Endodermal cell (in vitro differentiated cells): ENCODE results near the gene LAMP1. TPM values are rescaled to one million over a fixed set of nuclear protein-coding genes. Genes with fewer than 3 reads are reported as not detected.
A peak's percentile ranks its signal among the peaks of the same experiment; 100 is the strongest.

ENCODE experiments used
- DNase-seq: peaks from one replicate; pipeline ENCODE4 v3.0.0-alpha.2; 2017
- H3K27ac ChIP-seq: 2 replicates; pipeline ENCODE4 v1.5.1; 2013; ENCODE audit warnings: mild to moderate bottlenecking, low read depth, low read length, moderate library complexity
- H3K27me3 ChIP-seq: 2 replicates; pipeline ENCODE4 v1.6.1; 2013; ENCODE audit warnings: mild to moderate bottlenecking, low read length, moderate library complexity; ENCODE audit not compliant: insufficient read depth, control insufficient read depth, poor library complexity, severe bottlenecking
- H3K36me3 ChIP-seq: 2 replicates; pipeline ENCODE4 v1.7.0; 2013; ENCODE audit warnings: mild to moderate bottlenecking, low read length, moderate library complexity; ENCODE audit not compliant: control insufficient read depth, insufficient read depth
- H3K4me1 ChIP-seq: one replicate; pipeline ENCODE4 v1.7.0; 2013; ENCODE audit warnings: low read length; ENCODE audit not compliant: control insufficient read depth, insufficient read depth
- H3K4me3 ChIP-seq: 2 replicates; pipeline ENCODE4 v1.5.1; 2013; ENCODE audit warnings: mild to moderate bottlenecking, low read length, moderate library complexity
- H3K9ac ChIP-seq: 2 replicates; pipeline ENCODE4 v1.6.1; 2013; ENCODE audit warnings: mild to moderate bottlenecking, low read length, moderate library complexity; ENCODE audit not compliant: poor library complexity, severe bottlenecking; ENCODE audit errors: extremely low read depth
- H3K9me3 ChIP-seq: 2 replicates; pipeline ENCODE4 v1.6.1; 2013; ENCODE audit warnings: mild to moderate bottlenecking, low read length, moderate library complexity; ENCODE audit not compliant: control insufficient read depth
- H3K27ac Mint-ChIP-seq: 2 replicates; pipeline ENCODE4 v1.8.0; 2020; ENCODE audit warnings: mixed read lengths
- H3K27me3 Mint-ChIP-seq: 2 replicates; pipeline ENCODE4 v1.8.0; 2021; ENCODE audit warnings: mild to moderate bottlenecking, mixed read lengths; ENCODE audit not compliant: insufficient read depth
- H3K36me3 Mint-ChIP-seq: 2 replicates; pipeline ENCODE4 v1.8.0; 2020; ENCODE audit warnings: low read depth, mixed read lengths
- H3K4me1 Mint-ChIP-seq: 2 replicates; pipeline ENCODE4 v1.8.0; 2020; ENCODE audit warnings: mixed read lengths
- H3K4me3 Mint-ChIP-seq: 2 replicates; pipeline ENCODE4 v1.8.0; 2020; ENCODE audit warnings: mild to moderate bottlenecking, moderate library complexity, mixed read lengths
- H3K9me3 Mint-ChIP-seq: 2 replicates; pipeline ENCODE4 v1.8.0; 2020; ENCODE audit warnings: mild to moderate bottlenecking, mixed read lengths
- WGBS, 2 experiments: methylation state at CpG; one replicate each; pipeline versions ENCODE4 v1.1.5 to v1.1.7; 2013; ENCODE audit warnings: missing lambda C conversion rate in 2 of 2, mixed read lengths in 1 of 2; ENCODE audit not compliant: insufficient coverage in 1 of 2, insufficient read length in 1 of 2; 5-methylcytosine and 5-hydroxymethylcytosine counted together
- total RNA-seq, 2 donors: library from RNA; stranded (reverse); fragmentation: NEBNext Ultra II Directional in 1 of 2; extraction: Animal tissue kit (Norgen Biotek cat#: 25700) in 1 of 2; gene quantifications; 2 replicates in 1 of 2; 3 replicates in 1 of 2; pipeline ENCODE4 v1.2.1, GENCODE V29; 2021
- TF ChIP-seq, protein P1 (sequence below): fragments of 200-600 bp; sonication (generic); conservative IDR thresholded peaks from 2 replicates; pipeline ENCODE4 v1.5.0; 2021; ENCODE audit warnings: antibody characterized with exemption, mild to moderate bottlenecking

Gene LAMP1
- total RNA-seq, 2 donors from 2014 or later, result 153 to 160 TPM

- Mint-ChIP-seq H3K27me3 (no peaks in the 10 kb centered on the region), H3K4me3 (no peak overlapping the region), H3K27ac (peak overlapping the region; percentile 59), H3K4me1 (no peaks in the 10 kb centered on the region), H3K36me3 (peaks cover 37% of the 10 kb centered on the region), H3K9me3 (no peaks in the 10 kb centered on the region)
- no peak for DNase-seq
- no peak overlapping the region for H3K9ac ChIP-seq
- no peaks in the 10 kb centered on the region for H3K27me3 ChIP-seq
- no peaks in the 10 kb centered on the region for H3K4me1 ChIP-seq
- WGBS, 2 experiments, result 85 to 100% methylated on average over 3 to 12 of the region's 12 CpGs
- H3K4me3 ChIP-seq, result no peak overlapping the region
- H3K9me3 ChIP-seq, result no peaks in the 10 kb centered on the region
- TF ChIP-seq, protein P1, sequence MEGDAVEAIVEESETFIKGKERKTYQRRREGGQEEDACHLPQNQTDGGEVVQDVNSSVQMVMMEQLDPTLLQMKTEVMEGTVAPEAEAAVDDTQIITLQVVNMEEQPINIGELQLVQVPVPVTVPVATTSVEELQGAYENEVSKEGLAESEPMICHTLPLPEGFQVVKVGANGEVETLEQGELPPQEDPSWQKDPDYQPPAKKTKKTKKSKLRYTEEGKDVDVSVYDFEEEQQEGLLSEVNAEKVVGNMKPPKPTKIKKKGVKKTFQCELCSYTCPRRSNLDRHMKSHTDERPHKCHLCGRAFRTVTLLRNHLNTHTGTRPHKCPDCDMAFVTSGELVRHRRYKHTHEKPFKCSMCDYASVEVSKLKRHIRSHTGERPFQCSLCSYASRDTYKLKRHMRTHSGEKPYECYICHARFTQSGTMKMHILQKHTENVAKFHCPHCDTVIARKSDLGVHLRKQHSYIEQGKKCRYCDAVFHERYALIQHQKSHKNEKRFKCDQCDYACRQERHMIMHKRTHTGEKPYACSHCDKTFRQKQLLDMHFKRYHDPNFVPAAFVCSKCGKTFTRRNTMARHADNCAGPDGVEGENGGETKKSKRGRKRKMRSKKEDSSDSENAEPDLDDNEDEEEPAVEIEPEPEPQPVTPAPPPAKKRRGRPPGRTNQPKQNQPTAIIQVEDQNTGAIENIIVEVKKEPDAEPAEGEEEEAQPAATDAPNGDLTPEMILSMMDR, result no peak
- H3K27ac ChIP-seq, result no peak overlapping the region
- H3K36me3 ChIP-seq, result peaks cover 58% of the 10 kb centered on the region
Measured at GRCh38 chr13:113317031-113317430, 20.0 kb downstream of the LAMP1 start.

DNA sequence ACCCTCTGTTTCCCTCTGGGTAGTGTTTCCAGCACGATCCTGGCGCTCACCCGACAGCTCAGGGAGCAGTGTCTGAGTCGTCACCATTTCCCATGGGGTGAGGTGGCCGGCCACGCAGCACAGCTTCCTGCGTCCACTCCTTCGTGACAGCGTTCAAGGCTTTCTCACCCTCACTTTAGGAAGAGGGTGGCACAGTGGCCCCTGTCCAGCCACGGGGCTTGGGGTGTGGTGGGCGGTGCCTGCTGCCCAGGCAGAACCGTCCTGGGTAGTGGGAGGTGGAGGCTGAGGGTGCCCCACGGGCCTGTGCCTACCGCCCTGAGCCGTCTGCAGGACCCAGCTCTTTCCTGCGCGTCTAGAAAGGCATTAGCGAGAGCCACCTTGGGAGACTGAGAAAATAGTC, 21.9 kb downstream of the LAMP1 start:
- 95 to 100% methylated on average over 9 to 18 of the region's 18 CpGs for WGBS, 2 experiments
- TF ChIP-seq, protein P1, result no peak
- no peaks in the 10 kb centered on the region for H3K27me3 Mint-ChIP-seq
- DNase-seq, result no peak
- H3K36me3 Mint-ChIP-seq, result peaks cover 47% of the 10 kb centered on the region
- H3K27me3 ChIP-seq, result no peaks in the 10 kb centered on the region
- H3K27ac Mint-ChIP-seq, result no peak overlapping the region
- H3K9me3 Mint-ChIP-seq, result no peaks in the 10 kb centered on the region
- peaks cover 65% of the 10 kb centered on the region for H3K36me3 ChIP-seq
- no peak overlapping the region for H3K4me3 Mint-ChIP-seq
- H3K4me1 ChIP-seq, result no peaks in the 10 kb centered on the region
- H3K4me3 ChIP-seq, result no peak overlapping the region
- no peaks in the 10 kb centered on the region for H3K4me1 Mint-ChIP-seq
- no peak overlapping the region for H3K9ac ChIP-seq
- no peaks in the 10 kb centered on the region for H3K9me3 ChIP-seq
- no peak overlapping the region for H3K27ac ChIP-seq

DNA sequence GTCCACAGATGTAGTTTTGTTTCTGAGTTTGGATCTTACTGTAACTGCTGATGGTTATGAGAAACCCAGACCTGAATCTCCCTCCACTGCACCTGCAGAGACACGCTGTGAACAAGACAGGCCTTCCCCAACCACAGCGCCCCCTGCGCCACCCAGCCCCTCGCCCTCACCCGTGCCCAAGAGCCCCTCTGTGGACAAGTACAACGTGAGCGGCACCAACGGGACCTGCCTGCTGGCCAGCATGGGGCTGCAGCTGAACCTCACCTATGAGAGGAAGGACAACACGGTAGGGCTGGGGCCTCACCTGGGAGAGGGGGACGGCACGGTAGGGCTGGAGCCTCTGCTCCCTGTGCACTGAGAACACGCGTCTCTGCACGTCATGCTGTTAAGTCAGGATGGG, 22.3 kb downstream of the LAMP1 start:
- WGBS, 2 experiments, result 94 to 97% methylated on average over 12 to 14 of the region's 14 CpGs
- H3K27ac Mint-ChIP-seq, result no peak overlapping the region
- no peaks in the 10 kb centered on the region for H3K27me3 ChIP-seq
- H3K4me3 Mint-ChIP-seq, result no peak overlapping the region
- no peak overlapping the region for H3K27ac ChIP-seq
- H3K36me3 Mint-ChIP-seq, result peaks cover 51% of the 10 kb centered on the region
- no peak overlapping the region for H3K4me3 ChIP-seq
- H3K27me3 Mint-ChIP-seq, result no peaks in the 10 kb centered on the region
- no peaks in the 10 kb centered on the region for H3K9me3 ChIP-seq
- no peaks in the 10 kb centered on the region for H3K4me1 ChIP-seq
- TF ChIP-seq, protein P1, result no peak
- no peak overlapping the region for H3K9ac ChIP-seq
- H3K9me3 Mint-ChIP-seq, result no peaks in the 10 kb centered on the region
- peaks cover 69% of the 10 kb centered on the region for H3K36me3 ChIP-seq
- no peaks in the 10 kb centered on the region for H3K4me1 Mint-ChIP-seq
- no peak for DNase-seq
